ENCODE data around the gene VPREB3. TPM values are rescaled to one million over a fixed set of nuclear protein-coding genes. Genes with fewer than 3 reads are reported as not detected.

VPREB3 gene
- total RNA-seq, 6 donors from 2014 or later = 0.74 to 0.80 TPM; not detected in 4

- peaks cover 0 to 6% (median under 1%) of the 10 kb centered on the region in 4 donors for H3K36me3 ChIP-seq
- no peak for DNase-seq
- ATAC-seq (ENCODE audit: low FRiP score in 2 of 2) = no peak
- no peaks in the 10 kb centered on the region for H3K9me3 ChIP-seq
- TF ChIP-seq EP300 (IDR thresholded peaks at IDR 0.05) (no peak), POLR2A (IDR thresholded peaks at IDR 0.05) (no peak), POLR2AphosphoS5 (IDR thresholded peaks at IDR 0.05) (no peak)
- TF ChIP-seq, protein P1, sequence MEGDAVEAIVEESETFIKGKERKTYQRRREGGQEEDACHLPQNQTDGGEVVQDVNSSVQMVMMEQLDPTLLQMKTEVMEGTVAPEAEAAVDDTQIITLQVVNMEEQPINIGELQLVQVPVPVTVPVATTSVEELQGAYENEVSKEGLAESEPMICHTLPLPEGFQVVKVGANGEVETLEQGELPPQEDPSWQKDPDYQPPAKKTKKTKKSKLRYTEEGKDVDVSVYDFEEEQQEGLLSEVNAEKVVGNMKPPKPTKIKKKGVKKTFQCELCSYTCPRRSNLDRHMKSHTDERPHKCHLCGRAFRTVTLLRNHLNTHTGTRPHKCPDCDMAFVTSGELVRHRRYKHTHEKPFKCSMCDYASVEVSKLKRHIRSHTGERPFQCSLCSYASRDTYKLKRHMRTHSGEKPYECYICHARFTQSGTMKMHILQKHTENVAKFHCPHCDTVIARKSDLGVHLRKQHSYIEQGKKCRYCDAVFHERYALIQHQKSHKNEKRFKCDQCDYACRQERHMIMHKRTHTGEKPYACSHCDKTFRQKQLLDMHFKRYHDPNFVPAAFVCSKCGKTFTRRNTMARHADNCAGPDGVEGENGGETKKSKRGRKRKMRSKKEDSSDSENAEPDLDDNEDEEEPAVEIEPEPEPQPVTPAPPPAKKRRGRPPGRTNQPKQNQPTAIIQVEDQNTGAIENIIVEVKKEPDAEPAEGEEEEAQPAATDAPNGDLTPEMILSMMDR (IDR thresholded peaks at IDR 0.05) = no peak
- H3K27me3 ChIP-seq = no peaks in the 10 kb centered on the region
- H3K4me3 ChIP-seq = peak overlapping the region in 3 of 4 donors; percentile 75 to 78 (median 76)
- WGBS, 2 donors = 55 to 62% methylated on average over 12 of the region's 12 CpGs
- peak overlapping the region in 1 of 4 donors; percentile 91 for H3K27ac ChIP-seq
- H3K4me1 ChIP-seq = peaks cover 0 to 18% (median 13%) of the 10 kb centered on the region in 4 donors
These were observed 4.4 kb downstream of the VPREB3 start for GRCh38 chr22:23749841-23750301.

DNA sequence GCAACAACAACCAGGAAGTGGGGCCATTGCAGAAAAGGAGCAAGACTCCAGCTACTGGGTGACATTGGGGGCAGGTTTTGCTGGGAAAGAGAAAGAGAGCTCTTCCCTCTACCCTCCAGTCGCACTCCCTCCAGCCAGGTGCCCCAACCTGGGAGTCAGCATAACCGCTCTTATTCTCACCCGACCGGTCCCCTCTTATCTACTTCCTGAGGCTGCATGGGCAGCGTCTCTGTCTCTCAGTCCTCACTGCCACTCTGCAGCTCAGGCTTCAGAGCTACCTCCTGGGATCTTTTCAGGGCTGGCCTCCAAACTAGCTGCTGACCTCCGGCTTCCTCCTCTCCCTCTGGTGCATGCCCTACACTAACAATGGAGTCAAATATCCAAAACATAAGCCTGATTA is 8.4 kb downstream of the VPREB3 start:
- WGBS, 2 donors = 73 to 82% methylated on average over 6 of the region's 6 CpGs
- H3K27me3 ChIP-seq = no peaks in the 10 kb centered on the region
- TF ChIP-seq POLR2AphosphoS5 (IDR thresholded peaks at IDR 0.05) (no peak), POLR2A (IDR thresholded peaks at IDR 0.05) (no peak), EP300 (IDR thresholded peaks at IDR 0.05) (no peak)
- TF ChIP-seq, protein P1 (IDR thresholded peaks at IDR 0.05) = no peak
- no peak overlapping the region for H3K4me3 ChIP-seq
- no peak for DNase-seq
- no peaks in the 10 kb centered on the region for H3K9me3 ChIP-seq
- no peak overlapping the region for H3K27ac ChIP-seq
- no peak for ATAC-seq (ENCODE audit: low FRiP score in 2 of 2)
- H3K36me3 ChIP-seq = peaks cover 0 to 45% (median 25%) of the 10 kb centered on the region in 4 donors
- peaks cover 0 to 16% (median 11%) of the 10 kb centered on the region in 4 donors for H3K4me1 ChIP-seq

DNA sequence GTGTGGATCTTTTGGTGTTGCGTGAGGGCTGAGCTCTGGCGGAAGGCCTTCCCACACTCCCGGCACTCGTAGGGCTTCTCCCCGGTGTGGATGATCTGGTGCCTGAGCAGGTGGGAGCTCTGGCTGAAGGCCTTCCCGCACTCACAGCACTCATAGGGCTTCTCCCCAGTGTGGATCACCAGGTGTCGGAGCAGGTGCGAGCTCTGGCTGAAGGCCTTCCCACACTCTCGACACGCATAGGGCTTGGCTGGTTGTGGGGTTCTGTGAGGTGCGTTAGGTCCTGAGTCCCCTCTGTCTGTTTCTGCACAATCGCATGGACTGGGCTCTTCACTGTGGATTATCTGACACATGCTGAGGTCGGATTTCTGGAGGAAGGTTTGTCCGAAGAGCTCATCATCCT is 9.7 kb downstream of the VPREB3 start:
- Histone ChIP-seq H3K4me1 (peaks cover 0 to 4% (median under 1%) of the 10 kb centered on the region in 4 donors), H3K27ac (no peak overlapping the region), H3K9me3 (no peaks in the 10 kb centered on the region), H3K4me3 (no peak overlapping the region), H3K36me3 (peaks cover 0 to 45% (median 25%) of the 10 kb centered on the region in 4 donors), H3K27me3 (no peaks in the 10 kb centered on the region)
- DNase-seq (no peak), ATAC-seq (ENCODE audit: low FRiP score in 2 of 2) (no peak)
- 95 to 98% methylated on average over 13 to 14 of the region's 14 CpGs for WGBS, 2 donors
- no peak for TF ChIP-seq POLR2A (IDR thresholded peaks at IDR 0.05)
- TF ChIP-seq EP300 (IDR thresholded peaks at IDR 0.05) = no peak
- TF ChIP-seq, protein P1 (IDR thresholded peaks at IDR 0.05) = no peak
- TF ChIP-seq POLR2AphosphoS5 (IDR thresholded peaks at IDR 0.05) = no peak

GRCh38 chr22:23744001-23744400 is 10.2 kb downstream of the VPREB3 start:
- no peak for DNase-seq
- Histone ChIP-seq H3K9me3 (no peaks in the 10 kb centered on the region), H3K4me1 (peaks cover 0 to 4% (median 0%) of the 10 kb centered on the region in 4 donors), H3K27me3 (no peaks in the 10 kb centered on the region), H3K4me3 (no peak overlapping the region), H3K36me3 (peaks cover 0 to 45% (median 25%) of the 10 kb centered on the region in 4 donors), H3K27ac (no peak overlapping the region)
- 94 to 97% methylated on average over 13 of the region's 13 CpGs for WGBS, 2 donors
- no peak for ATAC-seq (ENCODE audit: low FRiP score in 2 of 2)
- TF ChIP-seq POLR2AphosphoS5 (IDR thresholded peaks at IDR 0.05) = no peak
- no peak for TF ChIP-seq POLR2A (IDR thresholded peaks at IDR 0.05)
- TF ChIP-seq, protein P1 (IDR thresholded peaks at IDR 0.05) = no peak
- TF ChIP-seq EP300 (IDR thresholded peaks at IDR 0.05) = no peak

DNA sequence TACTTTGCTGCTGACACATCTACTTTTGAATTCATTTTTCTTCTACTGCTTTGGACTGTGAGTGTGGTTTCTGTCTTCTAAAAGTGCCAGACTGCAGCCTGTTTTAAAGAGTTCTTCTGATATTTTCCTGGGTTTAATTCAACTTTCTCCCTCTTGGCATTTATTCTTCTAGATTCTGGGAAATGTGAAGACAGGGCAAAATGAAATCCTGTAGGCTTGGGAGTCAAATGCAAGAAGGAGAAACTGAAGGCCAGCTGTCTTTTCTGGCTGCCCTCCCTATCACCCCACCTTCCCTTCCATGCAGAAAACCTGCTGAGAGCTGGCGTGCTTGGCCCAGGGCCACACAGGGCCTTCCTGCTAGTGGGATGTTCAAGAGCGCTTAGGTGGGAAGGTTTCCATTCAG is 10.9 kb downstream of the VPREB3 start:
- H3K4me3 ChIP-seq = no peak overlapping the region
- H3K27me3 ChIP-seq = no peaks in the 10 kb centered on the region
- TF ChIP-seq, protein P1 (IDR thresholded peaks at IDR 0.05) = no peak
- TF ChIP-seq POLR2AphosphoS5 (IDR thresholded peaks at IDR 0.05) (no peak), POLR2A (IDR thresholded peaks at IDR 0.05) (no peak), EP300 (IDR thresholded peaks at IDR 0.05) (no peak)
- no peak overlapping the region for H3K27ac ChIP-seq
- peaks cover 0 to 4% (median 0%) of the 10 kb centered on the region in 4 donors for H3K4me1 ChIP-seq
- DNase-seq = no peak
- WGBS, 2 donors = 83 to 91% methylated on average over 2 of the region's 2 CpGs
- peaks cover 0 to 45% (median 25%) of the 10 kb centered on the region in 4 donors for H3K36me3 ChIP-seq
- peak in 1 of 2 donors; percentile 23 for ATAC-seq (ENCODE audit: low FRiP score in 2 of 2)
- H3K9me3 ChIP-seq = no peaks in the 10 kb centered on the region
